SKM-1 treated with dmso at 0.1 percent for 144 hours (cell line): Measurements from ENCODE around the gene KLHL3.
A peak's percentile ranks its signal among the peaks of the same experiment; 100 is the strongest.

Experiments
- DNase-seq: peaks from one replicate; lab custom pipeline; 2025; ENCODE audit not compliant: unreplicated experiment; lab: John Stamatoyannopoulos, UW

KLHL3 gene

GRCh38 chr5:137584262-137584661 lies 151.6 kb downstream of the KLHL3 start:
- no peak for DNase-seq

- no peak for DNase-seq
These were observed 152.8 kb downstream of the KLHL3 start for GRCh38 chr5:137583129-137583528.

- peak; percentile 87 for DNase-seq
These were observed 153.7 kb downstream of the KLHL3 start for GRCh38 chr5:137582218-137582617.

GRCh38 chr5:137581776-137582175 lies 154.1 kb downstream of the KLHL3 start:
- no peak for DNase-seq

GRCh38 chr5:137580030-137580429 lies 155.9 kb downstream of the KLHL3 start:
- DNase-seq, result peak; percentile 32

- no peak for DNase-seq
These were observed 160.0 kb downstream of the KLHL3 start for GRCh38 chr5:137575847-137576246.

GRCh38 chr5:137575211-137575610 lies 160.7 kb downstream of the KLHL3 start:
- DNase-seq, result no peak

- DNase-seq, result no peak
These were observed 162.5 kb downstream of the KLHL3 start for GRCh38 chr5:137573376-137573775.

GRCh38 chr5:137572042-137572695 lies 163.7 kb downstream of the KLHL3 start:
- no peak for DNase-seq

- no peak for DNase-seq
These were observed 165.8 kb downstream of the KLHL3 start for GRCh38 chr5:137570070-137570469.
